ENCODE measurements around the gene NCKAP5. TPM values are rescaled to one million over a fixed set of nuclear protein-coding genes. Genes with fewer than 3 reads are reported as not detected.
A peak's percentile ranks its signal among the peaks of the same experiment; 100 is the strongest.

Gene NCKAP5
- total RNA-seq, 2 donors from 2014 or later, result 0.78 to 2.6 TPM

DNA sequence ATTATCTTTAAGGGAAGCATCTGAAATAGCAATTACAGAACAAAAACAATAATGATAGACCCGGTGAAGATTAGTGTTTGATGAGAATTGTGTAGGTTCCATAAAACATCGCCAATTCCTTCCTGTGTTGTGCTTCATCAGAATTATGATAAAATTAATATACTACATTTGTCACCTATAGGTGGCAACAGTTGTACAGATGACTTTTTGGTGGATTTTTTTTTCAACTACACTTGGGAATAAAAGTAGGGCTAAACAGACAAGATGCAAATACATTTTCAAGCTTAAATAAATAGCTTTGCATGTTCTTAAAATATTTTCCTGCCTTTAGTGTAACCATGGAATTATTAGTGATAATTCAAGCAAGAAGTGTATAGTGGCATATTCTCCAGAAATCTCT is 891.3 kb downstream of the NCKAP5 start:
- no peak overlapping the region for H3K4me3 ChIP-seq
- H3K9me3 ChIP-seq, result no peaks in the 10 kb centered on the region
- intact Hi-C loops (cut with DNase I), result no loop called here
- H3K36me3 ChIP-seq (replicated peaks in 1 of 2; ENCODE audit: insufficient read depth in 1 of 2, low read depth in 2 of 2), result no peaks in the 10 kb centered on the region
- no peaks in the 10 kb centered on the region for H3K4me1 ChIP-seq
- H3K27me3 ChIP-seq, result no peaks in the 10 kb centered on the region
- ATAC-seq, result no peak
- no peak overlapping the region for H3K27ac ChIP-seq
- TF ChIP-seq, protein P1, sequence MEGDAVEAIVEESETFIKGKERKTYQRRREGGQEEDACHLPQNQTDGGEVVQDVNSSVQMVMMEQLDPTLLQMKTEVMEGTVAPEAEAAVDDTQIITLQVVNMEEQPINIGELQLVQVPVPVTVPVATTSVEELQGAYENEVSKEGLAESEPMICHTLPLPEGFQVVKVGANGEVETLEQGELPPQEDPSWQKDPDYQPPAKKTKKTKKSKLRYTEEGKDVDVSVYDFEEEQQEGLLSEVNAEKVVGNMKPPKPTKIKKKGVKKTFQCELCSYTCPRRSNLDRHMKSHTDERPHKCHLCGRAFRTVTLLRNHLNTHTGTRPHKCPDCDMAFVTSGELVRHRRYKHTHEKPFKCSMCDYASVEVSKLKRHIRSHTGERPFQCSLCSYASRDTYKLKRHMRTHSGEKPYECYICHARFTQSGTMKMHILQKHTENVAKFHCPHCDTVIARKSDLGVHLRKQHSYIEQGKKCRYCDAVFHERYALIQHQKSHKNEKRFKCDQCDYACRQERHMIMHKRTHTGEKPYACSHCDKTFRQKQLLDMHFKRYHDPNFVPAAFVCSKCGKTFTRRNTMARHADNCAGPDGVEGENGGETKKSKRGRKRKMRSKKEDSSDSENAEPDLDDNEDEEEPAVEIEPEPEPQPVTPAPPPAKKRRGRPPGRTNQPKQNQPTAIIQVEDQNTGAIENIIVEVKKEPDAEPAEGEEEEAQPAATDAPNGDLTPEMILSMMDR (IDR thresholded peaks at IDR 0.05), result peak in 4 of 7 experiments; percentile 8 to 10 (median 9)
- no peak for TF ChIP-seq POLR2A (IDR thresholded peaks at IDR 0.05)
- WGBS, 2 donors, result 56 to 61% methylated on average over 2 of the region's 2 CpGs
- no peak for DNase-seq

GRCh38 chr2:132671151-132671835 is 897.0 kb downstream of the NCKAP5 start:
- intact Hi-C loops (cut with DNase I), result no loop called here
- H3K27ac ChIP-seq, result peak overlapping the region in 2 of 4 donors; percentile 46 to 68
- no peak for DNase-seq
- H3K9me3 ChIP-seq, result no peaks in the 10 kb centered on the region
- no peaks in the 10 kb centered on the region for H3K27me3 ChIP-seq
- H3K4me1 ChIP-seq, result peaks cover 32% of the 10 kb centered on the region
- ATAC-seq, result peak; percentile 45
- TF ChIP-seq, protein P1 (IDR thresholded peaks at IDR 0.05), result no peak
- TF ChIP-seq POLR2A (IDR thresholded peaks at IDR 0.05), result no peak
- no peaks in the 10 kb centered on the region for H3K36me3 ChIP-seq (replicated peaks in 1 of 2; ENCODE audit: insufficient read depth in 1 of 2, low read depth in 2 of 2)
- no peak overlapping the region for H3K4me3 ChIP-seq
- 33 to 38% methylated on average over 23 of the region's 23 CpGs for WGBS, 2 donors

- Histone ChIP-seq H3K27ac (peak overlapping the region in 2 of 4 donors; percentile 46 to 68), H3K27me3 (no peaks in the 10 kb centered on the region), H3K36me3 (replicated peaks in 1 of 2; ENCODE audit: insufficient read depth in 1 of 2, low read depth in 2 of 2) (no peaks in the 10 kb centered on the region), H3K4me1 (peaks cover 32% of the 10 kb centered on the region), H3K9me3 (no peaks in the 10 kb centered on the region), H3K4me3 (peak overlapping the region; percentile 7 to 32)
- DNase-seq, result peak; percentile 20 to 46 (median 28)
- peak; percentile 52 for ATAC-seq
- TF ChIP-seq POLR2A (IDR thresholded peaks at IDR 0.05), result no peak
- TF ChIP-seq, protein P1 (IDR thresholded peaks at IDR 0.05), result no peak
- WGBS, 2 donors, result 2 to 3% methylated on average over 8 to 44 of the region's 44 CpGs
- intact Hi-C loops (cut with DNase I), result no loop called here
Observed at GRCh38 chr2:132670496-132671150, 897.6 kb downstream of the NCKAP5 start.

GRCh38 chr2:132669908-132670495 is 898.3 kb downstream of the NCKAP5 start, which contains the start of gene LYPD1:
TSS of gene LYPD1 (minus strand) at chr2:132670205. CDS start at chr2:132669932, 273 bp downstream.
- WGBS, 2 donors, result 1 to 3% methylated on average over 10 to 59 of the region's 59 CpGs
- intact Hi-C loops (cut with DNase I), result no loop called here
- TF ChIP-seq, protein P1 (IDR thresholded peaks at IDR 0.05), result no peak
- TF ChIP-seq POLR2A (IDR thresholded peaks at IDR 0.05), result no peak
- DNase-seq, result peak in 2 of 4 donors; percentile 22 to 30
- peaks cover 32% of the 10 kb centered on the region for H3K4me1 ChIP-seq
- H3K4me3 ChIP-seq, result peak within 1 kb of the TSS; percentile 7 to 32
- H3K27me3 ChIP-seq, result no peaks in the 10 kb centered on the region
- H3K27ac ChIP-seq, result peak within 1 kb of the TSS in 2 of 4 donors; percentile 46 to 68
- peak; percentile 51 for ATAC-seq
- no peaks in the 10 kb centered on the region for H3K9me3 ChIP-seq
- no peaks in the 10 kb centered on the region for H3K36me3 ChIP-seq (replicated peaks in 1 of 2; ENCODE audit: insufficient read depth in 1 of 2, low read depth in 2 of 2)
